Measurements from ENCODE around the gene SMAP1.

- TF ChIP-seq CTCF (conservative IDR thresholded peaks at IDR 0.05): no peak
- TF ChIP-seq ZFX (IDR thresholded peaks at IDR 0.05): no peak
Observed at GRCh38 chr6:70758883-70759282, 91.2 kb downstream of the SMAP1 start.

All from C4-2B (cell line).